NB4 (cell line): ENCODE results near the gene FLT4.
"Not testable (repeated sequence)": the region's sequence is repeated elsewhere in the genome, so short reads cannot be mapped to it uniquely, and the experiment has no call there.

ENCODE experiments used
- DNase-seq: peaks from one replicate; pipeline ENCODE4 v3.0.0; 2010; ENCODE audit warnings: low read depth
- H3K4me3 ChIP-seq: one replicate; pipeline ENCODE4 v1.5.1; 2011; ENCODE audit warnings: mild to moderate bottlenecking, low read depth, low read length, moderate library complexity
- MYC ChIP-seq: IDR thresholded peaks from 2 replicates; pipeline ENCODE4 v1.6.1; 2011; ENCODE audit warnings: low read depth, low read length
- POLR2A ChIP-seq: IDR thresholded peaks from 2 replicates; pipeline ENCODE4 v1.6.1; 2011; ENCODE audit warnings: mild to moderate bottlenecking; ENCODE audit not compliant: insufficient read length; ENCODE audit errors: extremely low read depth
- TF ChIP-seq, protein P1 (sequence below): IDR thresholded peaks from 2 replicates; pipeline ENCODE4 v1.6.1; 2011; ENCODE audit warnings: low read depth, low read length
- TF ChIP-seq, protein P2 (sequence below): IDR thresholded peaks from one replicate; pipeline ENCODE4 v1.5.1; 2012; ENCODE audit warnings: low read depth, low read length

The FLT4 gene

DNA sequence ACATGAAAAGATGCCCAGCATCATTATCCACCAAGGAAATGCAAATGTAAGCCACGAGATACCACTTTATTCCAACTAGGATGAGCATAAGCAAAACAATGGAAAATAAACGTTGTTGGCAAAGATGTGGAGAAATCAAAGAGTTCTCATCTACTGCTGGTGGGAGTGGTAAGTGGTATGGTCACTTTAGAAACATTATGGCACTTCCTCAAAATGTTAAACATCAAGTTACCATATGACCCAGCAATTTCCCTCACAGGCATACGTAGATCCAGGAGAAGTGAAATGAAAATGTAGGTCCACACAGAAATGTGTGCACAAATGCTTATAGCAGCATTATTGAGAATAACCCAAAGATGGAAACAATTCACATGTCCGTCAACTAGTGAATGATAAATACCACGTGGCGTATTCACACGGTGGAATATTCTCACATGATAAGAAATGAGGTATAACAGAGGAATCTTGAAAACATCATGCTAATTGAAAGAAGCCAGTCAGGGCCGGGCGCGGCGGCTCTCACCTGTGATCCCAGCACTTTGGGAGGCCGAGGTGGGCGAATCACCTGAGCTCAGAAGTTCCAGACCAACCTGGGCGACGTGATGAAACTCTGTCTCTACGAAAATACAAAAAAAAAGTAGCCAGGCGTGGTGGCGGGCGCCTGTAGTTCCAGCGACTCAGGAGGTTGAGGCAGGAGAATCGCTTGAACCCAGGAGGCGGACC is 16.4 kb upstream of the FLT4 start:
- DNase-seq = peak; percentile 25
- TF ChIP-seq, protein P1, sequence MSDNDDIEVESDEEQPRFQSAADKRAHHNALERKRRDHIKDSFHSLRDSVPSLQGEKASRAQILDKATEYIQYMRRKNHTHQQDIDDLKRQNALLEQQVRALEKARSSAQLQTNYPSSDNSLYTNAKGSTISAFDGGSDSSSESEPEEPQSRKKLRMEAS = peak; percentile 12; the same call in 1 of the 2 replicates
- no peak for TF ChIP-seq POLR2A
- no peak overlapping the region for H3K4me3 ChIP-seq

DNA sequence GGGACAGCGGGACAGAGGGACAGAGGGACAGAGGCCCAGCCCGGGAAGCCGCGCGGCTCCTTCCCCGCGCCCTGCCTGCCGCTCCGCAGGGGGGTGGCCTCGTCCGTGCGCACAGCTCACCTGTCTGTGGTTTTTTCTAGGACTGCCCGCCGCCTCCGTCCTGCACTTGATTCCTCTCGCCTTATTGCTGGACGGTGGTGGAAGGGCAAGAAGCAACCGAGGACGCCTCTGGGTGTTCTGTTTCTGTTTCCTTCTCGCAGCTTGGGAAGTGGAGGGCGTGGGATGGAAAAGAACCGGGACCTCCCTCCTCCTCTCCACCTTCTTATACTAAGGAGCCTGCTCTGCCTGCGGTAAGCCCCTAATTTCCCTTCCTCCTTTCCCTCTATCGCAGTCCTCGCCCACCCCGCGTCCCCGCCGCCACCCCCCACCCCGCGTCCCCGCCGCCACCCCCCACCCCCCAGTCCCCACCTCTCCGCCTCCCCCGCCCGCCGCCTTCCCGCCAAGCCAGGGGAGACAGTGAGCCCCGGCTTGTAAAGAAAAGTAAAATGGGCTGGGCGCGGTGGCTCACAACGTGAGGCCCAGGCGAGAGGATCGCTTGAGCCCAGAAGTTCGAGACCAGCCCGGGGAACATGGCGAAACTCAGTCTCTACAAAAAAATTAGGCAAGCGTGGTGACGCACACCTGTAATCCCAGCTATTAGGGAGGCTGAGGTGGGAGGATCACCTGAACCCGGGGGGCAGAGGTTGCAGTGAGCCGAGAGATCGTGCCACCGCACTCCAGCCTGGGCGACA is 9.6 kb upstream of the FLT4 start:
- no peak overlapping the region for H3K4me3 ChIP-seq
- TF ChIP-seq, protein P2, sequence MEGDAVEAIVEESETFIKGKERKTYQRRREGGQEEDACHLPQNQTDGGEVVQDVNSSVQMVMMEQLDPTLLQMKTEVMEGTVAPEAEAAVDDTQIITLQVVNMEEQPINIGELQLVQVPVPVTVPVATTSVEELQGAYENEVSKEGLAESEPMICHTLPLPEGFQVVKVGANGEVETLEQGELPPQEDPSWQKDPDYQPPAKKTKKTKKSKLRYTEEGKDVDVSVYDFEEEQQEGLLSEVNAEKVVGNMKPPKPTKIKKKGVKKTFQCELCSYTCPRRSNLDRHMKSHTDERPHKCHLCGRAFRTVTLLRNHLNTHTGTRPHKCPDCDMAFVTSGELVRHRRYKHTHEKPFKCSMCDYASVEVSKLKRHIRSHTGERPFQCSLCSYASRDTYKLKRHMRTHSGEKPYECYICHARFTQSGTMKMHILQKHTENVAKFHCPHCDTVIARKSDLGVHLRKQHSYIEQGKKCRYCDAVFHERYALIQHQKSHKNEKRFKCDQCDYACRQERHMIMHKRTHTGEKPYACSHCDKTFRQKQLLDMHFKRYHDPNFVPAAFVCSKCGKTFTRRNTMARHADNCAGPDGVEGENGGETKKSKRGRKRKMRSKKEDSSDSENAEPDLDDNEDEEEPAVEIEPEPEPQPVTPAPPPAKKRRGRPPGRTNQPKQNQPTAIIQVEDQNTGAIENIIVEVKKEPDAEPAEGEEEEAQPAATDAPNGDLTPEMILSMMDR = no peak
- TF ChIP-seq POLR2A (no peak), MYC (no peak)
- TF ChIP-seq, protein P1 = no peak

DNA sequence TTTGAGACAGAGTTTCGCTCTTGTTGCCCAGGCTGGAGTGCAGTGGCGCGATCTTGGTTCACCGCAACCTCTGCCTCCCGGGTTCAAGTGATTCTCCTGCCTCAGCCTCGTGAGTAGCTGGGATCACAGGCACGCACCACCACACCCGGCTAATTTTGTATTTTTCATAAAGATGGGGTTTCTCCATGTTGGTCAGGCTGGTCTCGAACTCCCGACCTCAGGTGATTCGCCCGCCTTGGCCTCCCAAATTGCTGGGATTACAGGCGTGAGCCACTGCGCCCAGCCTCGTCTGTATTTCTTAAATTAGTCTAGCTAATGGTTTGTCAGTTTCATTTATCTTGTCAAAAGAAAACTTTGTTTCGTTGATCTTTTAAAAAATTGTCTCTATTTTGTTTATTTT is 5.8 kb upstream of the FLT4 start:
- not testable (repeated sequence) for H3K4me3 ChIP-seq, DNase-seq

More for the DNA sequence above, 9.6 kb upstream of the FLT4 start:
- DNase-seq = no peak

DNA sequence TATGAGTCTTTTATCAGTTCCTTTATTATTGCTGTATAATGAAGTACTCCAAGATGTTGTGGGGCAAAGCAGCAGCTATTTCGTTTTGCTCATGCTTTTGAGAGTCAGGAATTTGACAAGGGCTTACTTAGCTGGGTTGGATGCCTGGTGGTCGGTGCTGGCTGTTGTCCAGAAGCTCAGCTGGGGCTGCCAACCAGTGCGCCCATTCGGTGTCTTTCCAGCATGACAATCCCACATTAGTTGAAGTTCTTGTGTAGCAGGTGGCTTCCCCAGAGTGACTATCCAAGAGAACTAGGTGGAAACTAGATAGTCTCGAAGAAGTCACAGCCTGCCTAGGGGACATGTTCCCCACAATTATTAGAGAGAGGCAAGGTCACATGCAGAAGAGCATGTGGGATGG is 3.4 kb upstream of the FLT4 start:
- no peak for DNase-seq
- TF ChIP-seq POLR2A = no peak
- TF ChIP-seq MYC = no peak
- H3K4me3 ChIP-seq = no peak overlapping the region

DNA sequence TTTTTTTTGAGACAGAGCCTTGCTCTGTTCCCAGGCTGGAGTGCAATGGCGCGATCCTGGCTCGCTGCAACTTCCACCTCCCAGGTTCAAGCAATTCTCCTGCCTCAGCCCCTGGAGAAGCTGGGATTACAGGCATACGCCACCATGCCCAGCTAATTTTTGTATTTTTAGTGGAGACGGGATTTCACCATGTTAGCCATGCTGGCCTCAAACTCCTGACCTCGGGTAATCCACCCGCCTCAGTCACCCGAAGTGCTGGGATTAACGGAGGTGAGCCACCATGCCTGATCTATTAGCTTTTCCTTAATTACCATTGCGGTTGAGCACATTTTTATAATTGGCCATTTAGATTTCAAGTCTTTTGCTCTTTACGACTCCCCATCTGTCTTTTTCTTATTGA is 2.9 kb upstream of the FLT4 start:
- DNase-seq = no peak
- TF ChIP-seq, protein P2 = no peak
- TF ChIP-seq MYC = no peak
- TF ChIP-seq, protein P1 = no peak
- no peak for TF ChIP-seq POLR2A
- H3K4me3 ChIP-seq = no peak overlapping the region

DNA sequence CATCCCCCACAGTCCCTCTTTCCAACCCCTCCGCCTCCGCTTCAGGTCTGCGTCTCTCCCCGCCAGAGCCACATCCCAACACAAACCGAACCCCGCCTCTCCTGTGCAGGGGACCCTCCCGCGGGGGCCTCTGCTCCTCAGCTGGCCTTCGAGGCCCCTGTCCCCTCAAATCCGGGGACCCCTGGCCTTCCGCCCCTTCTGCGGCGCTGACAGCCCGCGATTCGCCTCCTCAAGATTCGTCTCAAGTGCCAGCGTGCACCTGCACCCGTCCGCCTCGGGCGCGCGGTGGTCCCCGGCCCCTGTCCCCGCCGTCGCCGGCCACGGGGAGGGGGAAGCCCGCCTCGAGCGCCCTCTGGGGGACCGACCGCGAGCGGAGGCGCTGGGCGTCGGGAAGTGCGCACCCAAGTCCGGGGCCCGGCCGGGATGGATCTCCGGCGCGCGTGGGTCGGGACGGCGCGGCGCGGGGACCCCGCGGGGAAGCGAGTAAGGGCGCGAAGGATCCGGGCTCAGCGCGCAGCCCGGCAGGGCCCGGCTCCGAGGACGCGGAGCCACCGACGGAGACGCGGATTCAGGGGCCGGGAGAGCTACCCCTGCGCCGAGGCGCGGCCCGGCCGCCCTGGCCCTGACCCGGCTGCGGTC is 623 bp downstream of the FLT4 start:
- no peak for DNase-seq
- H3K4me3 ChIP-seq = no peak overlapping the region
- no peak for TF ChIP-seq MYC
- no peak for TF ChIP-seq POLR2A
- TF ChIP-seq, protein P2 = no peak
- TF ChIP-seq, protein P1 = no peak

DNA sequence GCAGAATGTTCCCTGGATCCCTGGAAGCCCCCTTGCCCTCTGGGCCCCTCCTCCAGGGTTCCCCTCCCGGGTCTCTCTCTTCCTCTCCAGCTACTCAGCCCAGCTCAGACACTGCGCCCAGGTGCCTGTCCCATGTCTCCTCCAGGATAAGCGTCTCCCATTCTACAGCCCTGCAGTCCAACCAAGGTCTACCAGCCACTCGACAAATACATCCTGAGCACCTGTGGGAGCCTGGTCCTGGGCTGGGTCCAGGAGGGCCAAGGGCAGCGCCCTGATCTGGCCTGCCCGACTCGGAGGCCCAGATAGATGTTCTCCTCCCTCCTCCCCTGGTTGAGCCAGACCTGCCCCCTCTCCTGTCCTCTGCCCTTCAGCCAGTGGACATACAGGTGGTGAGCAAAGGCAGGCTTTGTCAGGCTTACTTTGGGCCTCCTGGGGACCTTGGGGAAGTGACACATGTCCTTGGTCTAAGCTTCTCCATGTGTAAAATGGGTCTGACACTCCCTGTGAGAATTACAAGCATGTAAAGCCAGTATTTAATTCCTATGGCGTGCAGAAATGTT is 1.4 kb downstream of the FLT4 start:
- TF ChIP-seq POLR2A = no peak
- no peak for TF ChIP-seq MYC
- TF ChIP-seq, protein P1 = no peak
- TF ChIP-seq, protein P2 = no peak
- DNase-seq = no peak
- no peak overlapping the region for H3K4me3 ChIP-seq
